Stimulated activated CD4-positive, alpha-beta T cell treated with anti-CD3 and anti-CD28 coated beads, Interleukin-1b, Interleukin-23, amount 100 ng/mL, for 24 hours (primary cell): ENCODE results near the gene FAM222A.

Source experiments
- DNase-seq, 4 experiments: peaks; one replicate each; pipeline ENCODE4 v3.0.0-alpha.2; 2020; ENCODE audit warnings: low read depth in 4 of 4, low spot score in 1 of 4

Gene FAM222A

GRCh38 chr12:109758426-109759420 lies 45.1 kb downstream of the FAM222A start:
- DNase-seq = no peak

DNA sequence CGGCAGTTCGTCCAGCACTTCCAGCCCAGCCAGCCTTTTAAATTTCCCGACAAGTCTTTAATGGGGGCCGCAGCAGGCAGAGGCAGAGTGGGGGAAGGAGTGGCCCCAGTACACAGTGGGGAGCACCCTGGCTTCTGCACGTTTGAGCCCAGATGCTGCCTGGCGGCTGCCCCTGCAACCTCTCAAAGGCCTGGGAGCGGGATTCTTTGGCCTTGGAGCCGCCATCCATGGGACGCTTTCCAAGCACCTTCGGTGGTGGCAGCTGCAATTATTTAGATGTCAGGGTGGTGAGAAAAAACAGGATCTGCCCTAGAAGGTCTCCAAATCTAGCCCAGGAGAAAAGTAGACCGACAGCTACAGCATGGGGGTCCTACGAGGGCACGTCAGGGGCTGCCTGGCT lies 46.0 kb downstream of the FAM222A start:
- no peak for DNase-seq

GRCh38 chr12:109760031-109760929 lies 46.7 kb downstream of the FAM222A start:
- no peak for DNase-seq

DNA sequence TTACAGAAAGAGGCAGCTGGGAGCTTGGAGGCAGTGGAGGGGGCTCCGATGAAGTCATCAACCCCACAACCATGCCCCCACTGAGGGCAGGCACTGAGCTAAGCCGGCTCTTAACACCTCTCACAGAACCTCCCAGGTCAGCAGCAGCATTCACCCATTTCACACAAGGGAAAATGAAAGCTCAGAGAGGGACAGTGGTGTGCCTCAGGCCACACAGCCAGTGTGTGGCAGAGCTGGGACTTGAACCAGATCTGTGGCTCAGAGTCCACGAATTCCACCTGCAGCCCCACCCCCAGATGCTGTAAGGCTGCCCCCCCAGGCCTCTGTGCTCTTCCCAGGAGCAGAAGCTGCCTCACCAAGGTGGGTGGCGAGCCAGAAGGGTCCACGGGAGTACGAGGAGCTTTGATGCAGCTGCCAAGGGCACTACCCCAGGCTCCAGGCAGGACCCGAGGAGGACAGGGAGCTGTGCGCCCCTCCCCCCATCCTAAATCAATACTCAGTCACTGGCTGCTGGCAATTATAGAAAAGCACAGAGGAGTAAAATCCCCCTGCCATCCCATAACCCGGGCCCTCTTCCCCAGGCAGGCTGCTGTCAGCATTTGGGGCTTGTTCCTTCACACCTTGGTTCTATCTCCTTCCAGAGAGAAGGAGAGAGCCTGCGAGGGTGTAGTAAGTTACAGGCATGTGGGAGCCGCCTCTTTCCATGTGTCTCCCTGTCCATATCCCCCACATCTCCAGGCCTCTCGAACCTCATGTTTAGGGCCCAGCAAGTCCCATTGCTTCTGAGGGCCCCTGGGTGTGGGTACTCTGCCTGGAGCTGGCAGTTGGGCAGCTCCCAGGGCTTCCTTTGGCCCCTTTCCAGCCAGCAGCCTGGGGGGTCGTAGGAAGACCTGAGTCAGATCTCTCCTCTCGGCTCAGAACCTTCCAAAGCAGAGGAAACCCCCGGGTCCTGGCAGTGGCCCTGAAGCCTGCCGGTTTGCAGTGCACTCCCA lies 47.6 kb downstream of the FAM222A start:
- DNase-seq = no peak

DNA sequence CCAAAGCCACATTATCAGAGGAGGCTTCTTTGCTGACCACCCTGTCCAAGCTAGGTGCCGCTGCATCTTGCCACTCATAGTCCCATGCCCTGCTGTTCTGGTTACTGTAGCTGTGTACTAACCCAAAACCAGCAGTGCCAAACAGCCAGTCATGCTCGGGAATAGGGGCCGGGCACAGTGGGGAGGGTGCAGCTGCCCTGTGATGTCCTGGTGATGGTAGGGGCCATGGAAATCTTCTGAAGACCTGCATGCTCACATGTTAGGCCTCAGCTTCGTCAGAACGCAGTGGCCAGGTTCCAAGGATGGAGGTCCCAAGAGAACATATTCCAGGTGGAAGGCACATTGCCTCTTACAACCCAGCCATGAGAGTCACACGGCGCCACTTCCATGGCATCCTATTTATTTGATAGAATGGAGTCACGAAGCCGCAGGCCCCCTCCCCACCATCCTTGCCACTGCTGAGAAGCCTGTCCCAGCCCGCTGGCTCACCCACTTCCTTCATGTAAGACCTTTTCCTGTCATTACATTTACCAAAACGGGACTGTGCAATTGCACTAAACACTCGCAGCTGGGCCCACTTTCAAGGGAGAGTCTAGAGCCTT lies 48.5 kb downstream of the FAM222A start:
- no peak for DNase-seq

DNA sequence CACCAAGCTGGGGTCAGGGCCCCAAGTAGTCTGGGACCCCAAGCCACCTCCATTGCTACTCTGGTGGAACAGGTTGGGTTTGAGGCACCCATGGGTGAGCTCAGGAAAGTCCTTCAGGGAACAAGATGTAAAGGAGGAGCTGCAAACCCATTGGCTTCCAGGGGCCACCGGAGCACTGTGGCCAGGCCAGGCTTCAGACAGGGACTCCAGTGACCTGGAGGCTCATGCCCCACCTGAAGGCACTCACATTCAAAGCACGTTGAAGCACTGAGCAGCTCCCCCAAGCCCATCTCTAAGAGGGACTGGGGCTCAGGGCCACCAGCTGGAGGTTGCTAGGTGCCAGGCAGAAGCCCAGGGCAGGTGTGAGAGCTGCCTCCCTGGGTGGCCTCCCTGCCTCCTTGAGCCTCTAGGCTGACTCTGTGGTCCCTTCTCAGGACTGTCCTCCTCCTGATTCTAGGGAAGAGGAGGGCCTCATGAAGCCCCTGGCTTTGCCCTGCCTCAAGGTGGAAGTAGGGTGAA lies 49.1 kb downstream of the FAM222A start:
- DNase-seq = no peak

DNA sequence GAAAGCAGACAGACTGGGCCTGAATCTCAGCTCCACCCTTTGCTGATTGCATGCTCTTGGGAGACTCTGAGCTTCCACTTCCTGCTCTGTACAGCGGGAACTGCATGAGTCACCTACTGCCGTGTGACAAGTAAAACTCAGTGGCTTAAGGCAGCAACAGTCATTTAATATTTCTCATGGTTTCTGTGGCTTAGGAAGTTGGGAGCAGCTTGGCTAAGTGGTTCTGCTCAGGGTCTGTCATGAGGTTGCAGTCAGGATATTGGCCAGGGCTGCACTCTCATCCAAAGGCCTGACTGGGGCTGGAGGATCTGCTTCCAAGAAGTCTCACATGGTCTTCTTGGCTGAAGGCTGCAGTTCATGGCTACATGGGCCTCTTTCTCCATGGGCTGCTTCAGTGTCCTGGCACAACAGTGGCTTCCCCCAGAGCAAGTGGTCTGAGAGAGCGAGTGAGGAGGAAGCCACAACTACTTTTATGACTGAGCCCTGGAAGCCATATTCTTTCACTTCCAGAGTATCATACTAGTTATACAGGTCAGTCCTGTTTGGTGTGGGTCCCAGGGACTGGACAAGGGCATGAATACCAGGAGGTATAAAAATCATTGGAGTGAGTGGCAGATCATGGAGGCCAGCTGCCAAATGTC lies 49.7 kb downstream of the FAM222A start:
- no peak for DNase-seq

DNA sequence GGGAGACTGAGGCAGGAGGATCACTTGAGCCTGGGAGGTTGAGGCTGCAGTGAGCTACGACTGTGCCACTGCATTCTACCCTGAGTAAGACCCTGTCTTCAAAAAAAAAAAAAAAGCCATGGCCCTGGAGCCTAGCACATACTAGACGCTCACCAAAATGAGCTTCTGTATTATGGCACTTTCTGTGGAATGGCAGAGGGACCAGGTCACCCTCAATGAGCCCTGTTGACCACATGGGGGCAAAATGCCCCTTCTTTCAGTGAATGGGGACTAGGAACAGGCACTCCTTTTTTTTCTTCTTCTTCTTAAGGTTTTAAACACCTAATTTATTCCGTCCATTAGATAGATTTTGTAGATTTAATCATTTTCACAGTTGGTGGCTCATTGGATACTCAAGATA lies 50.5 kb downstream of the FAM222A start:
- no peak for DNase-seq

DNA sequence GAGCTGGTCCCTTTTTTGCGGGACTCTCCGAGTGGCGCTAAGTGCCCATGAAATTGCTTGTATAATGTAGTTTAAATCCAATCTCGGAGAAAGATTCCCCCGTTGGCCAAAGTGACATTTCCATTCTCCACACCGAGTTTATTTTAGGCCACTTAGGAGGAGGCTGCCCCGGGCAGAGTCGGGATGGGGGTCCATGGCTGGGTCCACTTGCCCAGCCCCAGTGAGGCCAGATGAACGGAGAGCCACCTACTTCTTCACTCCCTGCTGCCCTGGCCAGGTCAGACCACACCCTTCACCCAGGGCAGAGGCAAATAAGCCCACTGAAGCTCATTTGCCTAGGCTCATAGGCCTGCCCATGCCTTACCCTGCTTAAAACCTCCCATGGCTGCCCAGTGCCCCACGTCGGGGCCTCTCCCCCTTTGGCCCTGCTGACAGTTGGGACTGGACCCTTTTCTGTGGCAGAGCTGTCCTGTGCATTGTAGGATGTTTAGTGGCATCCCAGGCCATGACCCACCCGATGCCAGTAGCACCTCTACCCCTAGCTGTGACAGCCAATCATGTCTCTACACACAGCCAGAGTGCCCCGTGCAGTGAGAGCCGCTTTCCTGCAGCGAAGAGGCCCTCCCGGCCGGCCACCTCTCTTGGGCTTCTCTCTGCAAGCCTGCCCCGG lies 51.3 kb downstream of the FAM222A start:
- no peak for DNase-seq

- DNase-seq = no peak
Observed at GRCh38 chr12:109765446-109765810, 51.8 kb downstream of the FAM222A start.

DNA sequence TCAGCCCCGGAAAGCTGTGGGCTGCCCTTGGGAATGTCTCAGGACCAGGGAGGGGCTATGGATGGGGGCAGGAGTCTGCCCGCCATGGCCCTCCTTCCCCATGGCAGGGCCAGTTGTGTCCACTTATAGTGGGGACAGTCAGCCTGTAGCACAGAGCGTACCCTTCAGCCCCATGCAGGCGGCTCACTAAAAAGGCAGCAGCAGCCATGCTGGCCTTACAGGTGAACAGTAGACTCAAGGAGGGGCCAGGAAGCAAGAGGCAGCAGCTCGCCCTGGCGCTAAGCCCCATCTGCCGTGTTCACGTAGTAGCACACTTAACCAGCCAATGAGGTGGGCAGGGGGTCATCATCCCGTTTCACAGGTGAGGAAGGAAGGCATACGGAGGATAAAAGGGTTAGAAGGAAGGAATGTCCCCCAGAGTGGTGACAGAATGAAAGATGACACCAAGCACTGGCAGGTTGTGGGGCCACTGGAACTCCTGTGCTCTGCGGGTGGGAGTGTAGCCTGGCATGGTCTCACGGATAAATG lies 52.7 kb downstream of the FAM222A start:
- no peak for DNase-seq

- no peak for DNase-seq
Observed at GRCh38 chr12:109767456-109767855, 53.8 kb downstream of the FAM222A start.

- no peak for DNase-seq
Observed at GRCh38 chr12:109767991-109768900, 54.6 kb downstream of the FAM222A start.

- no peak for DNase-seq
Observed at GRCh38 chr12:109768901-109769670, 55.5 kb downstream of the FAM222A start.

DNA sequence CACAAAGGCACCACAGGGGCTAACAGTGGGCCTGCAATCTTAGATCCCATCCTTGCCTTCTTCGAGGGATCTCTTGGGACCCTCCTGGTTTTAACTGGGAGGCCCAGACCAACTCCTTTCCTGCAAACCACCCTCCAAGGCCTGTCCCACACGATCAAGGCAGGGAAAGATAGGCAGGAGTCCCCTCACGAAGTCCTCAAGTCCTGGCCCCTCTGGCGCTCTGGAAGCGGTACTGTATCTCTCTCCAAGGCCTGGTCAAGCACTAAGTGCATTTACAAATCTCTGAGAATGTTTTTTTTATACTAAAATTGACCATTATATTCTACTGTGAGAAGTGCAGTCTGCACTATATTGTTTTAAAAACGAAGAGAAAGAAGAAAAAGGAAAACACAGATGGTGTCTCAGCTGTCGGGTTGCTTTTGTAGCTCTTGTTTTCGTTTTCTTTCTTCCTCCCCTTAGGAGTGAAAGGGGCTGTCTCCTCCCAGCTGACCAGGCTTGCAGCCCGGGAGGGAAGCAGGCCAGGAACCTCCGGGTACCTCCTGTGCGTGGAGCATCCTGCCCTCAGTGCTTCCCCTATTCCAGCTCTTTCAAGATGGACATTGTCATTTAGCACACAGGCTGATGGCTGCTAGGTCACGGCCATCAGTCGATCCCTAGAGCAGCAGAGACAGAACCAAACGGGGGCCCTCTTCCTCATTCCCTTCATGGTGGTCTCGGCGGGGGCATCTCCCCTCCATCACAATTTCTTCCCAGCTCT lies 56.7 kb downstream of the FAM222A start:
- no peak for DNase-seq
